ENCODE results near the gene GH2.
"Not testable (repeated sequence)": the region's sequence is repeated elsewhere in the genome, so short reads cannot be mapped to it uniquely, and the experiment has no call there.

GH2 gene

DNA sequence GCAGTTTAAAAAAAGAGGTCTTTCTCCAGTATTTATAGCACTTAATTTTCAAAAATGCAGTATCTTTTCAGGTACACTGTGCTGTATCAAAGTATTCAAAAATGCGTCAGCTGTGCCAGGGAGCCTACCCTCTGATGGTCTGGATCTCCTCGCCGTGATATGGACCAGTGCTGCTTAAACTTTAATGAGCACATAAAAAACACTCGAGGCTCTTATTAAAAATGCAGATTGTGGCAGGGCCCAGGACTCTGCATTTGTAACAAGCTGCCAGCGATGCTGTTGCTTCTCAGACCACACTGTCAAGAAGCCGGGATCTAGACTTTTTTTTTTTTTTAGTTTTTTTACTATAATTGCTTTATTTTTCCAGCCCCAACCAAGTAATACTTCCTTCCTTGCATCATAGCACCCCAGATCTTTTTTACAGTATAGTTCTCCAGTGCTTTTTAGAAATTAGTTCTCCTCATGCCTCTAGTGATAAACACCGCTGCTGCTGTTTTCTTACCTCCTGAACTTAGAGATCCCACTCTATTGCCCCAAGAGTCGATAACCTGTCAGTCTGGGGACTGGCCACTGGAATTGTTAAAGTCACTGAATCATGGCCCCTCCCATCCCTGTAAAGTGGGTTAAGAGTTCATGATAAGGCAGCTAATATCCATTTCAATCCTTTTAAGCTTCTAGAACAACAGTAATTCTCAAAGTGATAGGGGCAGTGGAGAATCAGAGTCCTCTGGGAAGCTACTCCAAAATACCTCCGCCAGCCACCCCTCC, 37.6 kb downstream of the GH2 start:
- Histone ChIP-seq H3K9ac (ENCODE audit: low read length) (no peak overlapping the region), H3K4me3 (ENCODE audit: low read depth in 1 of 2, low read length in 2 of 2) (peak overlapping the region in 1 of 2 donors; percentile 63), H3K9me3 (ENCODE audit: low read length) (no peaks in the 10 kb centered on the region), H3K36me3 (ENCODE audit: insufficient read depth, low read length) (no peaks in the 10 kb centered on the region), H3K27ac (ENCODE audit: low read depth, low read length) (peak overlapping the region; percentile 71), H3K27me3 (ENCODE audit: control insufficient read depth in 1 of 2, insufficient read depth in 2 of 2, low read length in 2 of 2) (no peaks in the 10 kb centered on the region), H3K4me1 (ENCODE audit: insufficient read depth, low read length) (peaks cover 34% of the 10 kb centered on the region)

DNA sequence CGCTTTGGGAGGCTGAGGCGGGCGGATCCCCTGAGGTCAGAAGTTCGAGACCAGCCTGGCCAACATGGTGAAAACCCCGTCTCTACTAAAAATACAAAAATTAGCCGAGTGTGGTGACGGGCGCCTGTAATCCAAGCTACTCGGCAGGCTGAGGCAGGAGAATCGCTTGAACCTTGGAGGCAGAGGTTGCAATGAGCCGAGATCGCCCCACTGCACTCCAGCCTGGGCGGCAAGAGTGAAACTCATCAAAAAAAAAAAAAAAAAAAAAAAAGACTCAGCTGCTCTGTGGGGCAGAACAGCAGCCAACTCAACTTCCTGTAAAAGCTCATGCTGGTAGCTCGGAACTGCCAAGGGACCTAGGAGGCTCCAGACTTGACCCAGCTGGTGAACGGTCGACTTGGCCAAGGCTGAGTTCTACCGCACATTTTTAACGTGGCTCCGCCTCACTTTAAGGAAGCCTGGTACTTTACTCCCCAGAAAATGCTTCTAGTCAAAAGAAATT, 38.3 kb downstream of the GH2 start:
- Histone ChIP-seq H3K9ac (ENCODE audit: low read length) (peak overlapping the region; percentile 43), H3K27ac (ENCODE audit: low read depth, low read length) (peak overlapping the region; percentile 71)

DNA sequence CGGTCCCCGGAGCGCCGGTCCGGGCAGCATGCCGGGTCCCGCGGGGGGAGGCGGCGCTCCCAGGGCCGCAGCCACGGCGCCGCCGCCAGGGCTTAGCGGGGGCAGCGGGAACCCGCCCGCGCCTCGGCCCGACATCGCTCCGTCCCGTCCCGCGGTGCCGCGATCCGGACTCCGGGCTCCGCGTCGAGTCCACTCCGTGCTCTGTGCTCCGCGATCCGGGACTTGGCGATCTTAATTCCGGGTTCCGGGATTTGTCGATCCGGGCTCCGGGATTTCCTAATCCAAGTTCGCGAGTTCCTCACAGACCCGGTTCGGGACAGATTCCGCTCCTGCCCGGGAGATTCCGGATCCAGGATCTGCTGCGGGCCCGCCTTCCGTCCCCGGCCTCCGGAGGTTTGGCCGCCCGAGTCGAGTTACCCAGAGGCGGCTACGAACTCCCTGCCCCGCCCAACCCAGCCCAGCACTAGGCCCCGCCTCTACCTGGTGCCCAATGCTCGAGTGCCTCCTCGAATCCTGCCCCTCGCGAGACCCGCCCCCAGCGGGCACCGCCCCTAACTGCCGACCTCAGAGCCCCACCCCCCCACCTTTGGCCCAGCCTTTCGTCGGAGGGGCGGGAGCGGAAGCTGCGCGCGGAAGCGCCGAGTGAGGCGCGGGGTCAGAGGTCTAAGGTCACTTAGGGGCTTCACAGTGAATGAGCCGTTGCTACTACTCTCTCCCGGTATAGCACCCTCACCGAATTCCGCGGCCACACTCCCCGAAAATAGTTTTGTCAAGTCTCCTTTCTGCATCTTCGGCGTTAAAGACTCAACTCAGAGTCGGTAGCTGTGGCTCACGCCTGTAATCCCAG, 39.0 kb downstream of the GH2 start, which contains the start of gene SMARCD2:
SMARCD2 (minus strand) TSS at position 146 of the 847 bp plus-strand sequence; CDS start at position 135, 11 bp downstream.
- peak within 1 kb of the TSS; percentile 82 to 90 for H3K4me3 ChIP-seq (ENCODE audit: low read depth in 1 of 2, low read length in 2 of 2)
- H3K27me3 ChIP-seq (ENCODE audit: control insufficient read depth in 1 of 2, insufficient read depth in 2 of 2, low read length in 2 of 2) = no peaks in the 10 kb centered on the region
- no peaks in the 10 kb centered on the region for H3K36me3 ChIP-seq (ENCODE audit: insufficient read depth, low read length)
- peak within 1 kb of the TSS; percentile 99 for H3K27ac ChIP-seq (ENCODE audit: low read depth, low read length)
- H3K4me1 ChIP-seq (ENCODE audit: insufficient read depth, low read length) = peaks cover 47% of the 10 kb centered on the region
- peak within 1 kb of the TSS; percentile 87 for H3K9ac ChIP-seq (ENCODE audit: low read length)
- H3K9me3 ChIP-seq (ENCODE audit: low read length) = no peaks in the 10 kb centered on the region

More for the DNA sequence above, 38.3 kb downstream of the GH2 start:
- not testable (repeated sequence) for H3K36me3 ChIP-seq (ENCODE audit: insufficient read depth, low read length); H3K9me3 ChIP-seq (ENCODE audit: low read length); H3K27me3 ChIP-seq (ENCODE audit: control insufficient read depth in 1 of 2, insufficient read depth in 2 of 2, low read length in 2 of 2)
- Histone ChIP-seq H3K4me3 (ENCODE audit: low read depth in 1 of 2, low read length in 2 of 2) (peak overlapping the region; percentile 11 to 63), H3K4me1 (ENCODE audit: insufficient read depth, low read length) (peaks cover 40% of the 10 kb centered on the region)

DNA sequence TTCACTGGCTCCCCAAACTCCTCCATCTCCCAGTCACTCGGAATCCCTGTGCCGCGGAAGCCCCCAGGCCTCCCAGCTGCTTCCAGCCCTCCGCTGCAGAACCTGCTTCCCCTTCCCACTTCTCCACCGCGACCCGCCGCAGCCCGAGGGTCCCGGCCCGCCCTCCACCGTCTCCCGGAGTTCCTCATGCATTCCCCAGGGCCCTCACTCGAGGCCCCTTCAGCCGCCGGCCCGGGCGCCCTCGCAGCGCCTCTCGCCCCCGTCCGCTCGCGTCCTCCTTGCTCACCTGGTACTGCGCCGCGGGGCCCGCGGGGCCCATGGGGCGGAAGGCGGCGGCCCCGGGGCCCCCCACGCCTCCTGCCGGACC, 39.6 kb downstream of the GH2 start:
- H3K4me1 ChIP-seq (ENCODE audit: insufficient read depth, low read length) = peaks cover 53% of the 10 kb centered on the region

DNA sequence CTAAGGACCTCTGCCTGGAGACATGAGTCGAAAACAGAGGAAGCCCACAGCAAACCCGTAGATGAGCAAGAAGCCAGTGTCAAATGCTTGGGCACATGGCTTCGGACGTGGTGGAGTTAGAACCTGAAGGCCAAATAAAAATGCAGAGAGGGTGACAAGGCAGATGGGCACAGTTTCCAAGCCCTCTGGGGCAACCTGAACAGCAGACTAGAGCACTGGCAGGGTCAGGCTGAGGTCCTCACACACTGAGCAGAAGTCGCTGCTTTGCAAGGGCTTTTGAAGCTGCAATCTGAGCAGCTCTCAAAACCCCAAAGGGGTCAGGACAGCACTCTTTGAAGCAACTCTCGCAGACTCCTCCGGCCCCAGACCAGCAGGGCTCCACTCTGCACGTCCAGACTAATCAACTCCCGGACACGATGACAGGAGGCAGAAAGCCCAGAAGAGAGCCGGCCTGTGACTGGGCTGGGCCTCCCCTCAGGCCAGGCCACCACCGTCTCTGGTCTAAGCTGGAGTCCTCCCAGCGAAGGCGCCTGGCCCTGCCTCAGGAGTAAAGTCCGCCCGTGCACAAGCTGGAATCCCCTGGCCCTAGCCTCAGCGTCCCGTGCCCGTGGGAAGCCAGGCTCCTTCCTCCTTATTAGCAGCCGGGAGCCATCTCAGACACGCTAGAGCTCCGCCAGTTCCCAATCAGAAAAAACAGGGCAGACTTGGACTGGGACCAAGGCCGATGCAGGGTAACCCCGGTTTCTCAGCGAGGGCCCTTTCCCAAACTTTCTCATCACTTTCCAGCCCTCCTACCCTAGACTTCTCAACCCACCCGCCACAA, 40.2 kb downstream of the GH2 start:
- peak overlapping the region; percentile 82 to 90 for H3K4me3 ChIP-seq (ENCODE audit: low read depth in 1 of 2, low read length in 2 of 2)
- peaks cover 56% of the 10 kb centered on the region for H3K4me1 ChIP-seq (ENCODE audit: insufficient read depth, low read length)
- peak overlapping the region; percentile 87 for H3K9ac ChIP-seq (ENCODE audit: low read length)
- H3K27me3 ChIP-seq (ENCODE audit: control insufficient read depth in 1 of 2, insufficient read depth in 2 of 2, low read length in 2 of 2) = no peaks in the 10 kb centered on the region
- H3K27ac ChIP-seq (ENCODE audit: low read depth, low read length) = peak overlapping the region; percentile 99
- H3K9me3 ChIP-seq (ENCODE audit: low read length) = no peaks in the 10 kb centered on the region
- peaks cover 8% of the 10 kb centered on the region for H3K36me3 ChIP-seq (ENCODE audit: insufficient read depth, low read length)

More for the DNA sequence above, 39.6 kb downstream of the GH2 start:
- peak overlapping the region; percentile 82 to 90 for H3K4me3 ChIP-seq (ENCODE audit: low read depth in 1 of 2, low read length in 2 of 2)
- H3K36me3 ChIP-seq (ENCODE audit: insufficient read depth, low read length) = peaks cover 3% of the 10 kb centered on the region
- no peaks in the 10 kb centered on the region for H3K27me3 ChIP-seq (ENCODE audit: control insufficient read depth in 1 of 2, insufficient read depth in 2 of 2, low read length in 2 of 2)
- H3K9ac ChIP-seq (ENCODE audit: low read length) = peak overlapping the region; percentile 87
- H3K27ac ChIP-seq (ENCODE audit: low read depth, low read length) = peak overlapping the region; percentile 99
- no peaks in the 10 kb centered on the region for H3K9me3 ChIP-seq (ENCODE audit: low read length)

DNA sequence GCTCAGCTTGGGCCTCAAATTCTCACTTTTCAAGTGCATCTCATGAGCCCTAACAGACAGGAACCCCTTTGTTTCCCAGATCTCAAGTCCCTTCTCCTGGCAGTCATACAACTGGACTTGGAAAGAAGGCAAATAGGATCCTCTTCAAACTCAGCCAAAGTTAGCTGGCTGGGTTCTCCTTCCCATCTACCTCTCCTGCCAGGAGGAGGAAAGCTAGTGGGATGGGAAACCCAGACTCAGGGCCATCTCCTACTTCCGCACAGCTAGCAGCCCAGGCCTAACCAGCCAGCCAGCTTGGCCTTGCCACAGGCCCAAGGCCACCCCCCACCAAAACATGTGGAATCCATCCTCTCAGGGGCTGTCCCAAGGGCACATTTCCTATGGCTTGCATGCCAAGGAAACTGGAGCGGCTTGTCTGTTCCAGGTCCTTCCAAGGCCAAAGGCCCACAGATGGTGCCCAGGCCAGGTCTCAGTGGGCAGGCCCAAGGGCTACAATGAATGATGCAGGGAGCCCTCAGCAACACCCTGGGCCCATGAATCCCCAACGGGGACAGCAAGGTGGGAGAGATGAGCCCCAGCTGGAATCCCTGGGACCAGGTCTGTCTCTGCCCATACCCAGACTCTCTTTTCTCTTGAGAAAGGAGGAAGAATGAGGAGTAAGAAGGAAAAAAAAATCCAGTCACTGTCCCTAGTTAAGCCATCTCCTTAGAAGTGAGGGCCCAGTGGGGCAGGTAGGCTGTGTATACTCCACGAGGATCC, 41.0 kb downstream of the GH2 start:
- H3K9me3 ChIP-seq (ENCODE audit: low read length) = no peaks in the 10 kb centered on the region
- peak overlapping the region; percentile 82 to 90 for H3K4me3 ChIP-seq (ENCODE audit: low read depth in 1 of 2, low read length in 2 of 2)
- peaks cover 56% of the 10 kb centered on the region for H3K4me1 ChIP-seq (ENCODE audit: insufficient read depth, low read length)
- no peaks in the 10 kb centered on the region for H3K27me3 ChIP-seq (ENCODE audit: control insufficient read depth in 1 of 2, insufficient read depth in 2 of 2, low read length in 2 of 2)
- peak overlapping the region; percentile 87 for H3K9ac ChIP-seq (ENCODE audit: low read length)
- H3K27ac ChIP-seq (ENCODE audit: low read depth, low read length) = peak overlapping the region; percentile 99
- H3K36me3 ChIP-seq (ENCODE audit: insufficient read depth, low read length) = peaks cover 16% of the 10 kb centered on the region

DNA sequence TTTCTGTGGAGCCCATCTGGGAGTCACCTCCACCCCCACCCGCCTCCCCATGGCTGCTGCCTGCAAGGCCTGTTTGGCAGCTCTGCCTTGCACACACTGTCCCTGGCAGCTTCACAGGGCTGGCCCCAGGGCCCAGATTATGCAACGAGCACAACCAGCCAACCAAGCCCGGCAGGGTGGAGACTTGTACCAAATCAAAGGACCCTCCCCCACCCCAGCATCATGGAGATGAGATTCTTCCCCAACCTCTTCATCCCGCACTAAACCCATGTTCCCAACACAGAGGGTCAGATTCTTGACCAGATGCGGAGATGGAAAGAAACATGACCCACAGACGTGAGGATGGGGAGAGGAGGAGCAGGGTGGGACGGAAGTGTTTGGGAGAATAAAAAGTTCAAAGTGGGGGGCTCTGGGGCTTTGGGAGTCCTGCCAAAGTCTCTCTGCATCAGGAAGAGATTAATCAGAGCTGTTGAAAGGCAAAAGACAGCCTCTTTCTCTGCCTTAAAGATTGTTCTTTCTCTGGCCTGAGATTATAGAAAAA, 43.0 kb downstream of the GH2 start:
- peaks cover 47% of the 10 kb centered on the region for H3K4me1 ChIP-seq (ENCODE audit: insufficient read depth, low read length)
- peaks cover 37% of the 10 kb centered on the region for H3K36me3 ChIP-seq (ENCODE audit: insufficient read depth, low read length)
- peak overlapping the region; percentile 77 for H3K27ac ChIP-seq (ENCODE audit: low read depth, low read length)
- no peaks in the 10 kb centered on the region for H3K9me3 ChIP-seq (ENCODE audit: low read length)
- H3K27me3 ChIP-seq (ENCODE audit: control insufficient read depth in 1 of 2, insufficient read depth in 2 of 2, low read length in 2 of 2) = no peaks in the 10 kb centered on the region
- peak overlapping the region in 1 of 2 donors; percentile 57 for H3K4me3 ChIP-seq (ENCODE audit: low read depth in 1 of 2, low read length in 2 of 2)
- H3K9ac ChIP-seq (ENCODE audit: low read length) = peak overlapping the region; percentile 37

DNA sequence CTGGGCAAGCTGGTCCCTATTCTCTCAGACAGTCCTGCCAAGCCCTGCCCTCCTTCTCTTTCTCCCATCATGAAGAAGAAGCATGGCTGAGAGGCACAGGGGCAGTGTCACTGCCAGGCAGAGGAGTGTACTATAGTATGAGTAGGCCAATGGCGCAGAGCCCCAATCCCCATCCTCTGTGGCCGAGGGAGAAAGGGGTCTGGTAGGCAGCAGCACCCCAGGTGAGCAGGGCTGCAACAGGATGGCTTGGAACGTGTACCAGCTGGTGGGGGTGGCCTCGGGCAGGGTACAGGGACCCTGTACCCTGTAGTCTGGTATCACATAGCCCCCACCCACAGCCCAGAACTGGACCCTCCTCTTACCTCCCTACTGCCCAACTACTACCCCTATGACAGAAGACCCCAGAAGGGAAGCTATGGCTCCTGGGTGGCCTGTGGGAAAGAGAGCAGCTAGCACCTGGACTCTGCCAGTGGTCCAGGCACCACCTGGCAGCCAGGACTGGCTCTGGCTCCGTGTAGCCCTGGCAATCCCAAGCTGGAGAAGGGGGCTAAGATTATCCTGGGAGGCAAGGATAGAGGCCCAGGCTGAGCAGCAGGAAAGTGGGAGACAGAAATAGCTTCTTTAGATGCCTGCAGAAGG, 43.7 kb downstream of the GH2 start:
- peaks cover 46% of the 10 kb centered on the region for H3K4me1 ChIP-seq (ENCODE audit: insufficient read depth, low read length)

DNA sequence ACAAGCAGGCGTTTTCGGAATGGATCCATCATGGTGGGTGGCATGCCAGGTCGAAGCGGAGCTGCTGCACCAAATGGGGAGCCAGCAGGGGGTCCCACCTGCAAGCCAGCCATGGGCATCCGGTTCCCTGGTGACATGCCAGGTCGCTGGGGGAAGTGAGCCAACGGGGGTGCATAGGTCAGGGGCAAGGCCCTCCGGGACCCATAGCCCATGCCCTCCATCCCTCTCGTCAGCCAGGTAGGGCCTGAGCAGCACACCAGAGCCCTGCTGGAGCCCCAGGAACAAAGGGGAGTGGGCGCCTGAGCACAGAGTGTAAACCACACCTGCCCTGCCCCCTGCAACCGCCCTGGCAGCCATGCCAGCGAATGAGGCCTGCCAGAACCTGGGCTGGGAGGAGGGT, 44.3 kb downstream of the GH2 start:
- Histone ChIP-seq H3K27ac (ENCODE audit: low read depth, low read length) (peak overlapping the region; percentile 77), H3K4me1 (ENCODE audit: insufficient read depth, low read length) (peaks cover 46% of the 10 kb centered on the region), H3K9me3 (ENCODE audit: low read length) (no peaks in the 10 kb centered on the region), H3K36me3 (ENCODE audit: insufficient read depth, low read length) (peaks cover 49% of the 10 kb centered on the region), H3K4me3 (ENCODE audit: low read depth in 1 of 2, low read length in 2 of 2) (no peak overlapping the region), H3K9ac (ENCODE audit: low read length) (no peak overlapping the region), H3K27me3 (ENCODE audit: control insufficient read depth in 1 of 2, insufficient read depth in 2 of 2, low read length in 2 of 2) (no peaks in the 10 kb centered on the region)

More for the DNA sequence above, 43.7 kb downstream of the GH2 start:
- peak overlapping the region; percentile 77 for H3K27ac ChIP-seq (ENCODE audit: low read depth, low read length)
- H3K27me3 ChIP-seq (ENCODE audit: control insufficient read depth in 1 of 2, insufficient read depth in 2 of 2, low read length in 2 of 2) = no peaks in the 10 kb centered on the region
- peak overlapping the region in 1 of 2 donors; percentile 57 for H3K4me3 ChIP-seq (ENCODE audit: low read depth in 1 of 2, low read length in 2 of 2)
- H3K36me3 ChIP-seq (ENCODE audit: insufficient read depth, low read length) = peaks cover 43% of the 10 kb centered on the region
- no peak overlapping the region for H3K9ac ChIP-seq (ENCODE audit: low read length)
- H3K9me3 ChIP-seq (ENCODE audit: low read length) = no peaks in the 10 kb centered on the region

DNA sequence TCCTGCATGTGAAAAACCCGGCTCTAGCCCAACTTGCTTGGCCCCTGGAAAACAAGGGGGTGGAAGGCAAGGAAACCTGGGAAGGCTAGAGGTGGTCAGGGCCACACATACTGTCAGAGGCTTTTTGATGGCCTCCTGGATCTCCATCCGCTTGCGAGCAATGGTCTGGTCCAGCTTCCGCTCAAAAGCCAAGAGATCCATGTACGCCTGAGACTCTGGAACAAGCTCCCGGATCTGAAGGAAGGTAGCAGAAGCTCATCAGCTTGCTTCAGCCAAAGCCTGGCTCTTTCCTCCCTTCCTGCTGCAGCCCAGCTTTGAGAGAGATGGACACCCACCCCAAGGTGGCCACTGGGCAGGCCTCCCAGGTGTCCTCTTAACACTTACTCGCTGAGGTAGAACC, 44.9 kb downstream of the GH2 start:
- Histone ChIP-seq H3K36me3 (ENCODE audit: insufficient read depth, low read length) (peaks cover 55% of the 10 kb centered on the region), H3K9me3 (ENCODE audit: low read length) (no peaks in the 10 kb centered on the region), H3K27ac (ENCODE audit: low read depth, low read length) (peak overlapping the region; percentile 12), H3K27me3 (ENCODE audit: control insufficient read depth in 1 of 2, insufficient read depth in 2 of 2, low read length in 2 of 2) (no peaks in the 10 kb centered on the region), H3K9ac (ENCODE audit: low read length) (no peak overlapping the region), H3K4me1 (ENCODE audit: insufficient read depth, low read length) (peaks cover 46% of the 10 kb centered on the region), H3K4me3 (ENCODE audit: low read depth in 1 of 2, low read length in 2 of 2) (no peak overlapping the region)
